HG03457 (cell line): Measurements from ENCODE around the gene IFNAR1.

ENCODE experiments used
- ATAC-seq: cut with Tn5 transposase; IDR thresholded peaks from one replicate; pipeline ENCODE4 v1.9.1; 2021; ENCODE audit warnings: moderate number of reproducible peaks; ENCODE audit not compliant: unreplicated experiment

Gene IFNAR1

GRCh38 chr21:33324291-33325221 lies at the start of gene IFNAR1:
Gene IFNAR1, plus strand, starts transcription at chr21:33324970. Its CDS starts 86 bp downstream, at chr21:33325056.
- ATAC-seq, result peak; percentile 50

- no peak for ATAC-seq
These were observed 46.0 kb upstream of the IFNAR1 start for GRCh38 chr21:33278721-33279120.

DNA sequence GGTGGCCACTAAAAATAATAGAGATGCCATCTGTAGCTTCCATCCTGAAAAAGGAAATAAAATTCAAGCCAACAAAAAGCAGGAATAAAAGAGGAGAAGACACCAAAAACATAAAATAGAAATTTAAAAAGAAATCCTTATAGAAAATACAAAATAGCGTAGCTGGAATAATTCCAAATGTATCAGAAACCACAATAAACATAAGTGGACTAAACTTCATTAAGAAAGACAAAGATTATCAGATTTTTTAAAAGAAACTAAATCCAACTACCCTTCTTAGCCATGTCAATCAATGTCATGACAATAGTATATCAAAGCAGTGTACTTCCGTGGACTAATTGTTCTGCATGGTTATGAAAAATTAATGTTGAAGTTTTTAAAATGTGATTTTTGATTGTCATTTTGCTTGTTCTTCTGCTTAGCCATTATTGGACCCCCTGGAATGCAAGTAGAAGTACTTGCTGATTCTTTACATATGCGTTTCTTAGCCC lies 45.4 kb upstream of the IFNAR1 start:
- ATAC-seq, result no peak

GRCh38 chr21:33281096-33281652 lies 43.6 kb upstream of the IFNAR1 start:
- no peak for ATAC-seq

GRCh38 chr21:33283203-33283602 lies 41.6 kb upstream of the IFNAR1 start:
- ATAC-seq, result no peak

- ATAC-seq, result no peak
These were observed 38.7 kb upstream of the IFNAR1 start for GRCh38 chr21:33286076-33286475.

DNA sequence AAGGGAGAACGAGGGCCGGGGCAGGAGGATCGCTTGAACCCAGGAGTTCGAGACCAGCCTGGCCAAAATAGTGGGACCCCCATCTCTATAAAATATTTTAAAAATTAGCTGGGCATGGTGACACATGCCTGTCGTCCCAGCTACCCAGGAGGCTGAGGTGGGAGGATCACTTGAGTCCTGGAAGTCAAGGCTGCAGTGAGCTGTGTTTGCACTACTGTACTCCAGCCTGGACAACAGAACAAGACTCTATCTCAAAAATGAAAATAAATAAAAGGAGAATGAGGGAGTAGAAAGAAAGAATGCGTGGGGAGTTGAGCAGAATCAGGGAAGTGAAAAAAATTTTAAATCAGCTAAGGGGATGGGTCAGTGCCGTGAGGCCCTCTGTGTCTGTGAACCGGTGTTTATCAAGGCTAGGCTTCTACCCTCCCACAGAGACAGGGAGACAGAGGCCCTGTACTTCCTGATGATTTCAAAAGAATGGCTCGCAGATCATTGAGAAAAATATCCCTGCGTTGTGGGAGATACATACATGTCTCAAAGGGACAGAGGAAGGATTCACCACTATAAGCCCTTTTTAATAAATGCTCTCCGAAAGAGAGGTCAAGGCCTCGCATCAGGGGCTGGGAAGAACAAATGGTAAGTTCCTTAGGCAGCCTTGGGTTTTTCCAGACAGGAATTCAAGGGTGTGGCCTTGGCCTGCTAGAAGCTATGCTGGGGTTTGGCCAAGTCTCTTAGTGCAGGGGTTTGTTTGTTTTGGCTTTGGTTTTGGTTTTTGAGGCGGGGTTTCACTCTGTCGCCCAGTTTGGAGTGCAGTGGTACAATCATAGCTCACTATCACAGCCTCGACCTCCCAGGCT lies 37.9 kb upstream of the IFNAR1 start:
- ATAC-seq, result no peak

DNA sequence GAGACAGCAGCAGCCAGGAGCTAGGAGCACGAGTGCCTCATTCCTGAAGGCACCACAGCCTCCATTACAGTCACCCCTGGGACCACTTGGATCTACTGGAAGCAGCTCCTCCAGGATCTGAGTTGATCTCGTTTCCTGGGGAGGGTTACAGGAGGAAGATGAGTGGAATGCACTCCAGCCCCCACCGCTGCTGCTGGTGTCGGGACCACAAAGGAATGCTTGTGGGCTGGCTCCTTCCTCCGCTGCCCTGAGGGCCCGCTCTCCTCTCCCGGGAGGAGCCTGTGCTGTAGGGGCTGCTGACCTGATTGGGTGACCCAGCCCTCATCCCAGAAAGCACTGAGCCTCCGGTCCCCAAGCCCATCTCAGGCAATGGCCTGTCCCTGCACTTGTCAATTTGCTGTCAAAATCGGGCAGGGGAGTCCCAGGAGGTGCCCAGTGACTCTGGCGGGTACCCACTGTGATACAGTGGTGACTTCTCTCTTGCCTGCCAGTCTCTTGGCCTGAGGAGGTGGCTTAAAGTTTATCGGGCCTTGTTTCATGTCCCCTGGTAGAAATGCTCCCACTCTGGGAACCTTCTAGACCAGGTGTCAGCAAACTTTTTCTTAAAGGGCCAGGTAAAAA lies 35.5 kb upstream of the IFNAR1 start:
- ATAC-seq, result no peak

GRCh38 chr21:33290441-33290840 lies 34.3 kb upstream of the IFNAR1 start:
- ATAC-seq, result no peak

DNA sequence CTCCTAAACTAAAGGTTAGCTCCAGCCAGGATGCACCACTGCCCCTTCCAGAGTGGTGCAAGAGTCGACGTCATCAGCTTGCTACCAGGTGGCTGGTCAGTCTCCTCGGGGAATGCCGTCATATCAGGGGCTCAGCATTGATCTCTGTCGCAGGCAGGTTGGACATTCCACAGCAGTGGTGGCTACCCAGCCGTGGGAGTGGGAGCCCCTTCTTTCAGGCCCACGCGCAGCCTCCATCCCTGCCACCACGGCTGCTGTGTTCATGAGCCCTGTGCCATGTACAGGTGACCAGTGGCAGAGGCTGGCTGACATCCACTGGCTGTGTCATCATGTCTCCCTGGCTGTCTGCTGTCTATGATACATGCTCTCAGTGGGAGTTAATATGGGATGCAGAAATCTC lies 33.1 kb upstream of the IFNAR1 start:
- ATAC-seq, result no peak

GRCh38 chr21:33292724-33293123 lies 32.0 kb upstream of the IFNAR1 start:
- no peak for ATAC-seq

DNA sequence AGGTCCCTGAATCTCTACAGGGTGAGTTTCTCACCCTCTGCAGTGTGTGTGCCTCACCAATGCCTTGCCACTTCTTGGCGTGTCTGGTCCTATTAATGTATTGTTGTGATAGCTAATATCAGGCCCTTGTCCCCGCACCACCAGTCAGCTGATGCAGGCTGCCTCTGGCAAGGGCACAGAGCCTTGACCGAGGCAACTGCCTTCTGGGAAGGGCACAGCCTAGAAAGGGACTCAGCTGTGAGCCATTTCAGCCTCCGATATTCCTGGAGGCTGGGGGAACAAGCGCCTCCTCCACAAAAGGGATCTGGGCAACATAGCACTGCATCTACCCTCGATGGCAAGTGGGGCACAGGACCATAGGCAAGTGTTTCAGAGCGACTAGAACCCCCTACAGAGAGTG lies 31.6 kb upstream of the IFNAR1 start:
- no peak for ATAC-seq

GRCh38 chr21:33293811-33294216 lies 31.0 kb upstream of the IFNAR1 start:
- ATAC-seq, result no peak

- no peak for ATAC-seq
These were observed 28.6 kb upstream of the IFNAR1 start for GRCh38 chr21:33296156-33296555.

DNA sequence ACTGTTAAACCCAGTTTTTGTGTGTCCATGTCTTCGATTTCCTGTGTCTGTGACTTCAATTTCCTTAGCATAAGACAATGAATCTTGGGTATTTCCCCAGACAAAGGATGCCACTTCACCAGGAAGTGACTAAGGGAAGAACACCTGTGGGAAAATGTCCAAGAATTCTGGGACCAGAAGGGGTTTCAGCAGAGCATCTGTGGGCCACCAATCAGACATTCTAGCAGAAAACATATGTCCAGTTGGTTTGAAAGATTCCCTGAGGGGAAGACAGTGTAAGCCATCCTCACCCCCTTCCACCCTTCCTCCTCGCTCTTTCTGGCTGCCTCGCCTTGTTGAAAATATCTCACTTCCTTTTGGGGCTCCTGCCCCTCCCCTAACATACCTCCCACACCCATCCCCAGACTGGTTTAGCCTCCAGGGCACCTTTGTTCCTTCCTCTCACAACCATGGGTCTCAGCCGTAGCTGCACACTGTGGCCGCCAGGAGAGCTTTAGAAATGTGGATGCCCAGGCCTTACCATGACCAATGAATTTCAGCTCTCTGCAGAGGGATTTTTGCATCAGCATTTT lies 25.5 kb upstream of the IFNAR1 start:
- peak; percentile 49 for ATAC-seq

DNA sequence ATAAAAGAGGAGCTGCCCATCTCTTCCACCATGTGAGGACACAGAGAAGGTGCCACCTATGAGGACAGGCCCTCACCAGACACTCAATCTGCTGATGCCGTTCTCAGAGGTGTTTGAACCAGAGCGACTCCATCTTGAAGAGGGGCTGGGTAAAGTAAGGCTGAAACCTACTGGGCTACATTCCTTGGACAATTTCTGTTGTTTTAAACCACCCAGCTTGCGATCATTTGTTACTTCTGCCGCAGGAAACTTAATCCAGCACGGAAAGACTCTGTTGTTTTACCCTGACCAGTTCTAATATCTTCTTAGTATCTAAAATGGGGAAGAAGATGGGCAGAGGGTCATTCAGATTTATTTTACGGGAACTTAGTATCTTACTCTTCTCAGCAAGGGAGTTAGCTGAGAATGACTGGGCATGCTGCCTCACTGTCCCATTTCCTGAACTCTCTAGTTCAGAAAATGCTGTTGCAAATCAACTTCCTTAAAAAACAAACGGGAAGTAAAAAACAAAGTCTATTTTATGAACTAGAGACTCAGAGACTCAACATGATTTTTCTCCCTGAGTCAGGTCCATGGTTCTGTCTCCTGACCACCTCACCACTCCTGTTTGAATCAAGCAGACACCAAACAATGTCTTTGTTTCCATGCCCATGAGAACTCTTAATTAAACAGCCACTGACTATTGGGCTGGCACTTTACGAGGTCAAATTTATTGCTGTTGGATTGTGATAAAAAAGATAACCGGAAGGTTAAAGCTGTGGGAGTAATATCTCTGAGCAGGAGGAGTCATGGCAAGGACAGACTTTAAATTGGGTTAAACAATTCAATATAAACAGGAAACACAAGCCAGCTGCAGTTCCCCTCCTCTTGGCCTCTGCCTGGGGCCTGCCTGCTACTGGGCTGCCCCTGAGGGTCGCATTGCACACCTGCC lies 23.8 kb upstream of the IFNAR1 start:
- no peak for ATAC-seq

DNA sequence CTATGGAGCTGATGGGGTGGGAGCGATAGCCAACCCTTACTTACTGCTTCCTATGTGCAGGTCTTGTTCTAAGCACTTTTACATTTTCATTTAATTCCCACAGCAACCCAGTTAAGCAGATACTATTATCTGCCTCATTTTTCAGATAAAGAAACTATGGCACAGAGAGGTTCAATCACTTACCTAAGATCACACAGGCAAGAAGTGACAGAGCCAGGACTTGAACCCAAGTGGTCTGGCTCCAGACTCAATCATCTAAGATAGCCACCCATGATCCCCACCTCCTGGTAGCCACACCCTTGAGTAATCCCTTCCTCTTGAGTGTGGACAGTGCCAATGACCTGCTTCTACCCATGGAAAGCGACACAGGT lies 23.2 kb upstream of the IFNAR1 start:
- no peak for ATAC-seq

GRCh38 chr21:33302055-33302454 lies 22.7 kb upstream of the IFNAR1 start:
- no peak for ATAC-seq

- ATAC-seq, result no peak
These were observed 22.0 kb upstream of the IFNAR1 start for GRCh38 chr21:33302796-33303195.

GRCh38 chr21:33305344-33305671 lies 19.5 kb upstream of the IFNAR1 start:
- no peak for ATAC-seq
